Measurements from ENCODE around the gene SRRM4. TPM values are rescaled to one million over a fixed set of nuclear protein-coding genes. Genes with fewer than 3 reads are reported as not detected.

The SRRM4 gene
- total RNA-seq, 2 experiments from 2014 or later: not detected

DNA sequence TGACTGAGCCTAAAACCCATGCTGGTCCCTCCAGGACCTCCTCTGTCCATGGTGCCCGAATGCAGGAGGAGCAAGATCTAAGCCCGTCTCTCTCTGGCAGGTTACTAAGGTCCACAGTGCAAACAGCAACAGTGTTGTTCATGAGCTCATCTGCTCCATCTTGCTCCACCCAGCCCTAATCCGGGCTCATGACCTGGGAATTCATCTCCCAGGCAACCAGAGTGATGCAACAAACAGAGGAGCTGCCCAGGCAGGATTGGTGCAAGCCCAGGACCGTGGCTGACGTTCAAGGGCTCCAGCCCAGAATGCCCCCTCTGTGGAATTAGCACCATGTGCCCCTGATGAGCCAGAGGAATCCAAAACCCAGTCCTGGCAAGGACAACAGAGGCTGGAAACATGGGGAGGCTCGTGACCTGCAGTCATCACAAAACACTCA lies 227.3 kb downstream of the SRRM4 start:
- Mint-ChIP-seq H3K36me3 (ENCODE audit: low read depth) (no peaks in the 10 kb centered on the region), H3K4me3 (no peak overlapping the region), H3K4me1 (ENCODE audit: low read depth) (no peaks in the 10 kb centered on the region), H3K9me3 (no peaks in the 10 kb centered on the region), H3K27ac (no peak overlapping the region), H3K27me3 (no peaks in the 10 kb centered on the region)
- H3K36me3 ChIP-seq (ENCODE audit: insufficient read depth, low read length): no peaks in the 10 kb centered on the region
- TF ChIP-seq CTCF (IDR thresholded peaks at IDR 0.05): no peak
- no peak overlapping the region for H3K4me3 ChIP-seq (ENCODE audit: low read length)
- DNase-seq (no peak), ATAC-seq (ENCODE audit: poor library complexity) (no peak)
- CTCF ChIA-PET: no interaction called here
- peaks cover 0 to 10% of the 10 kb centered on the region in 2 experiments for H3K9me3 ChIP-seq (ENCODE audit: control insufficient read depth in 1 of 2, insufficient read depth in 1 of 2, low read length in 2 of 2)
- POLR2A ChIA-PET: no interaction called here
- H3K4me1 ChIP-seq (ENCODE audit: insufficient read depth, low read length): no peaks in the 10 kb centered on the region
- H3K27me3 ChIP-seq (ENCODE audit: control insufficient read depth in 1 of 2, insufficient read depth in 2 of 2, low read length in 2 of 2): no peaks in the 10 kb centered on the region
- H3K27ac ChIP-seq (ENCODE audit: low read depth in 1 of 2, low read length in 2 of 2): no peak overlapping the region
- intact Hi-C loops (cut with DNase I, micrococcal nuclease): no loop called here

- Histone ChIP-seq H3K27me3 (ENCODE audit: control insufficient read depth in 1 of 2, insufficient read depth in 2 of 2, low read length in 2 of 2) (no peaks in the 10 kb centered on the region), H3K4me3 (ENCODE audit: low read length) (no peak overlapping the region), H3K9me3 (ENCODE audit: control insufficient read depth in 1 of 2, insufficient read depth in 1 of 2, low read length in 2 of 2) (peaks cover 0 to 10% of the 10 kb centered on the region in 2 experiments), H3K4me1 (ENCODE audit: insufficient read depth, low read length) (no peaks in the 10 kb centered on the region), H3K27ac (ENCODE audit: low read depth in 1 of 2, low read length in 2 of 2) (no peak overlapping the region), H3K36me3 (ENCODE audit: insufficient read depth, low read length) (no peaks in the 10 kb centered on the region)
- Mint-ChIP-seq H3K36me3 (ENCODE audit: low read depth) (no peaks in the 10 kb centered on the region), H3K4me3 (no peak overlapping the region), H3K27me3 (no peaks in the 10 kb centered on the region), H3K4me1 (ENCODE audit: low read depth) (no peaks in the 10 kb centered on the region), H3K9me3 (no peaks in the 10 kb centered on the region), H3K27ac (no peak overlapping the region)
- intact Hi-C loops (cut with DNase I, micrococcal nuclease): no loop called here
- ChIA-PET CTCF (no interaction called here), POLR2A (no interaction called here)
- ATAC-seq (ENCODE audit: poor library complexity) (no peak), DNase-seq (no peak)
- no peak for TF ChIP-seq CTCF (IDR thresholded peaks at IDR 0.05)
Observed at GRCh38 chr12:119211884-119212283, 230.5 kb downstream of the SRRM4 start.

Other genes starting within 250 kb of the SRRM4 start
- gene HSPB8, start 197.4 kb downstream of the SRRM4 start, total RNA-seq: not detected

All from CD4-positive, alpha-beta T cell (primary cell).